Eye (tissue), 1 donor: ENCODE results near the gene TNNI3.
"Not testable (repeated sequence)": the region's sequence is repeated elsewhere in the genome, so short reads cannot be mapped to it uniquely, and the experiment has no call there.

Experiments
- DNase-seq: peaks from one replicate; pipeline ENCODE4 v3.0.0-alpha.2; 2015

TNNI3 gene

DNA sequence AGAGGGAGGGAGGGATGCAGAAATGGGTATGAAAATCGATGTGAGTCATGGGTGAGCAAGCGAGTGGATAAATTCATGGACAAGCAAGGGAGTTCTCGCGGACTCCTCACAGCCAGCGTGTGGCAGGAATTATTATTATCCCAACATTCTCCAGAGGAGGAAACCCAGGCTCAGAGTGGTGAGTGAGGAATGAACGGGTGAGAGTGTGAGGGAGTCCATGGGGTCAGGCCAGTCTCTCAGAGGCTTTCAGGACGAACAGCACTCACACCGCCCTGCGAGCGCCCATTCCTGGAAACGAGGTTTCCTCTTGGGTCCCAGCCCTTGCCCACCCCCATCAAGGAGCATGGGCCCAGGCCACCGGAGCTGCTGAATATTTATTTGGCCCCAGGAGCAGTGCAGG, 15.2 kb upstream of the TNNI3 start:
- DNase-seq = no peak

DNA sequence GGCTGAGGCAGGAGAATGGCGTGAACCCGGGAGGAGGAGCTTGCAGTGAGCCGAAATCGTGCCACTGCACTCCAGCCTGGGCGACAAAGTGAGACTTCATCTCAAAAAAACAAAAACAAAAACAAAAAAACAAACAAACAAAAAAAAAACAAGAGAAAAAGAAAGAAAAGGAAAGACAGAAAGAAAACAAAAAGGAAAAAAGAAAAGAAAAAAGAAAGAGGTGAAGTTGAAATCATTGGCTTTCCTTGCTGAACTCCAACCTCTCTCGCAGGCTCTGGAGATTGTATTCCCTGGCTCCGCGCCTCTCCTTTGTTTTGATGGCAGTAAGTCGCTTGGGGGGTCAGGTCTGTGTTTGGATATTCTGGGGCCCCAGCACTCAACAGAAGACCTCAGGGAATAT, 14.8 kb upstream of the TNNI3 start:
- DNase-seq = not testable (repeated sequence)

DNA sequence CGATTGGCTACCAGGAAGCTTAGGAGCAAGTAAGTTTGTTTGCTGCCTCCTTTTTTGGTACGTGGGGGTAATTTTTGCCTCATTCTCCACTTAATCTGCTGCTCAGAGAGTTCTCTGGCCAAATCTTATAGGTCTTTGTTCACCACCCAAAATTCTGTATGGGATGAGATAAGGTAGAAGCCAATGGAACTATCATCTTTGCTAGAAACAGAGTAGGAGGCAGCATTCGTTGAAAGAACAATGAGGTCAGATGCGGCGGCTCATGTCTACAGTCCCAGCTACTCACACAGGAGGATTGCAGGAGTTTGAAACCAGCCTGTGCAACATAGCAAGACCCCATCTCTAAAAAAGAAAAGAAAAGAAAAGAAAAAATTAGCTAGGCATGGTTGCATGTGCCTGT, 13.9 kb upstream of the TNNI3 start:
- DNase-seq = no peak

DNA sequence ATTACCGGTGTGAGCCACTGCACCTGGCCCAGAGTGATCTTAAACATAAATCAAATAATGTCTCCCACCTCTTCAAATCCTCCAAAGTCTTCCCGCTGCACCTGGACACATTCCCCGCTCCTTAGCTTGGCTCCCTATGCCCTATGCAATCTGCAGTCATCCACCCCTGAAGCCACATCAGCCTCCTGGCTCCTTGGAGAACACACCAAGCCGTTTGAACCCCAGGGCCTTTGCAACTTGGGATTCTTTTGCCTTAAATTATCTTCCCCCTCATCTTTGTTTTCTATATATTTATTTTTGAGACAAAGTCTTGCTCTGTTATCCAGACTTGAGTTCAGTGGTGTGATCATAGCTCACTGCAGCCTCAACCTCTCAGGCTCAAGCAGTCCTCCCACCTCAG, 11.6 kb upstream of the TNNI3 start:
- no peak for DNase-seq

DNA sequence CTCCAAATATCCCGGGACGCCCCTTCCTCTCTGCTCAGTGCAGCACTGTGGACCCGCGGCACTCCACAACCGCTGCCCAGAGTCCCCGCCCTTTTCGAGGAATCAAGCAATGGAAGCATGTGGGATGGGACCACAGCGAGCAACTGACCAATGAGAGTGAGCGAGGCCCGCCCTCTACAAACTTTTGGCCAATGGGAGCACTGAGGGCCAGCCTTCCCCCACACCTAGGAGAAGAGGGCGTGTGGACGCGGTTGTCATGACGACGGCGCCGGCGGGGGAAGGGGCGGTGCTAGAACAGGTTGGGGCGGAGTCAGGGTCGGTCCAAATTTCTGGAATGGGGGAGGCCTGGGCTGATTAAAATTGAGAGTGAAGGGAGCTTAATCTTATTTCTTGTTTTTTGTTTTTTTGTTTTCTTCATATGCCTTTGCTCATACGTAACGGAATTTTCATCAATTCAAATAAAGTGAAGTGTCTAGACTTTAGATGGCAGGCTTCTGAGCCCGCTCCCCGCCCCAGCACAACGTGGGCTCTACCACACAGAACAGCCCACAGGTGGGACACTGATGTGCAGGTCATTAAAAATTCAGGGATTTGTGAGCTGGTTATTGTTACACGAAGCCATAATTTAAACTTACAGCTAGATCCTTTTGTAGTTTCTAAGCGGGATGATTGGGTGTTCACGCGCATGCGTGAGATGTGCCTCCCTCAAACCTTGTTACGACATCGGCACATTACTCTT, 9.2 kb upstream of the TNNI3 start, which contains the start of gene DNAAF3:
Gene DNAAF3, minus strand, starts transcription at position 84 of the 739 bp plus-strand sequence. CDS start 200 bp downstream, outside the sequence.
- DNase-seq = peak; percentile 98

DNA sequence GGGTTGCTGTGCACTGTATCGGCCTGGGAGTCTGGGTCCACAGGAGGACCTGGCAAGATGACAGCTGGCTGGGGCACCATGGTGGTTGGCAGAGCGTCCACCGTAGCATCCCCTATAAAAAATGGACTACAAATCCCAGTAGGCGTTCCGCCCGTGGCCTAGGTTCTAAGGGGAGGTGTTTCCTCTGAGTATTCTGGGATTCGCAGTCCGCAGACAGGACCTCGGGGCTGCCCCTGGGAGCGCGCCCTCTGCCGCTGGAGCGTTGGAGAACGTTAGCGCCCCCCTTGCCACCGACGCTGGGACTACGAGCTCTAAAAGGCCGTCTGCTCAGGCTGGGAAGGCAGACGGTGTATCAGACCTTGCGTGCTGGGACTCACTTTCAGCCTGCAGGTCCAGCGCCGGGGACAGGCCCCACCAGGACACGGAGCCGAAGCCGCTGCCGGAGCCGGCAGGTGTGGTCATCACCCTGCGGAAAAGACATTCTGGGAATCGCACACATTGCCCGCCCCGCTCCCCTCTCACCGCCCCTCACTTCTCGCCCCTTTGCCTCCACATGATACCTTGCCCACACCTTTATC, 8.5 kb upstream of the TNNI3 start:
- DNase-seq = peak; percentile 91

DNA sequence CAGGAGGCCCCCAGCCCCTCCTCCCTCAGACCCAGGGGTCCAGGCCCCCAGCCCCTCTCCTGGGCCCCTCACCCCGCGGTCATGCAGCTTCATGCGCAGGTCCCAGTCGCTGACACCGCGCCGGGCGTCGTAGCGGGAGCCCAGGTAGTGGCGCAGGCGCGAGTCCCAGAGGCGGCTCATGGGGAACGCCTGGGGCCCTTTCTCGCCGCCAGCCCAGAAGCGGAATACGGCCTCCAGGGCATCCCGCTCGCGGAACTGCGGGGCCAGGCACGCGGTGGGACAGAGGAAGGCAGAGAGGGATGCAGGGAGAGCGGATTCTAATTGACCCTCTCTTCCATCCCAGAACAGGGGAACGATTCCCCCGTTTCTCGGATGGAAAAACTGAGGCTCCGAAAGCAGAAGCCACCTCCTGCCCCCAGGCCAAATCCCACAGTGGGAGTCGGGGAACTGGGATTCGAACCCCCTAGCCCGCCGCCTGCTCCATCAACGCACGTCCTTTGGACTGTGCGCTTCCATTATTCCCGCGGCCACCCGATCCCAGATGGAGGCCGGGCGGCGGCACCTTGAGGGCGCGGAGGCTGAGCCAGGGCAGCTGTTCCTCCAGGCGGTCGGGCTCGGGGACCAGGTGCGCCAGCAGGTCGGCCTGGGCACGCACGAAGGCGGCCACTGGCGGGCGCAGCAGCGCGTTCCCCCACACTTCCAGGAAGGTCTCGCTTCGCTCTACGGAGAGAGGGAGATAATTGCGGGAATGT, 4.2 kb upstream of the TNNI3 start:
- DNase-seq = no peak

DNA sequence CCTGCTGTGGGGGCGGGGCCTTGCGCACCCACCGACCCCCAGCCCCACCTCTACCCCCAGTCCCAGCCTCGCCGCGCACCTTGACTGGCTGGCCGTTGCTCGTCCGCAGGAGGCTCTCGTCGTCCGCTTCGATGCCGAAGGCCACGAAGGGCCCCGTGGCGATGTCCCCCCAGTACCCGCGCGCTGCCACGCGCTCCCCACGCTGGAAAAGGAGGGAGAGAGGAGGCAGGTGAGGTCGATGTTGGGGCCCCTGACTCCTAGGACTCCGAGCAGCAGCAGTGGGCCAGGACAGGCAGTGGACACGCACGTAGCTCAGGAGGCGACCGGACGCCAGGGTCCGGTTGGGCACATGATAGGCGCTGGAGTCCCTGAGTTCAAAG, 3.4 kb upstream of the TNNI3 start:
- DNase-seq = no peak

DNA sequence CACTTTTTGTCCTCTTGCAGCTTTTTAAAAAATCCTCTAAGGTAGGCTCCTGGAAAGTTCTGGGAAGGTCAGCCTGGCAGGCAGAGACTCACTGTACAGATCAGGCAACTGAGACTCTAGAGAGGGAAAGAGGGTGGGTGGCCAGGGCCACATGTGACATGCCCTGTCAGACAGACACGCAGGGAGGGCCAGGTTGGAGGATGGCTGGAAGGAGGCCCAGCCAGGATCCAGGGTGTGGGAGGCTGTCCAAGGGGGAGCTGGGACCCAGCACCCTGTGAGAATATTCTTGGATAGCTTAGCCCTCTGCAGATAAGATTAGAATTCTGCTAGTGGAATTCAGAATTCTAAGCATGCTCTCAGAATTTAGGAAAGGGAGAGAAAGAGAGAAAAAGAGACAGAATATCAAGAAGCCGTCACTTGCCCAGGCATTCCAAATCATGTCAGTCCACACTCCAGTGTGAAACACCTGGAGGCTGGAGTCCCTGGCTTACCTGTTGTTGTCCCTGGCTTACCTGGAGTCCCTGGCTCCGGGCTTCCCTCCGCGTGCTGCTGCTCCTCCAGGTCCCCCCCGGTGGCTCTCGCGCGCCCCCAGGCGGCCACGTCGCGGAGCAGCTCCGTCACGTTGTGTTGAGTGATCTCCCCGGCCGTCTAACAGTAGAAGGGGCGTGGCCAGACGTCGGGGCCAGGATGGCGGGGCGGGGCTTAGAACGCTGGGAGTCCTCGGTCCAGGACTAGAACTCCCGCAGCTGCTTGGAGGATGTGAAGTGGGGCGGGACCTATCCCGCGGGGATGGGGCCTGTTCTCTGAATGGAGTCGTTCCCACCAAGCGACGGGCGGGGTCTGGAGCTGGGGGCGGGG, 2.8 kb upstream of the TNNI3 start:
- peak; percentile 91 for DNase-seq

DNA sequence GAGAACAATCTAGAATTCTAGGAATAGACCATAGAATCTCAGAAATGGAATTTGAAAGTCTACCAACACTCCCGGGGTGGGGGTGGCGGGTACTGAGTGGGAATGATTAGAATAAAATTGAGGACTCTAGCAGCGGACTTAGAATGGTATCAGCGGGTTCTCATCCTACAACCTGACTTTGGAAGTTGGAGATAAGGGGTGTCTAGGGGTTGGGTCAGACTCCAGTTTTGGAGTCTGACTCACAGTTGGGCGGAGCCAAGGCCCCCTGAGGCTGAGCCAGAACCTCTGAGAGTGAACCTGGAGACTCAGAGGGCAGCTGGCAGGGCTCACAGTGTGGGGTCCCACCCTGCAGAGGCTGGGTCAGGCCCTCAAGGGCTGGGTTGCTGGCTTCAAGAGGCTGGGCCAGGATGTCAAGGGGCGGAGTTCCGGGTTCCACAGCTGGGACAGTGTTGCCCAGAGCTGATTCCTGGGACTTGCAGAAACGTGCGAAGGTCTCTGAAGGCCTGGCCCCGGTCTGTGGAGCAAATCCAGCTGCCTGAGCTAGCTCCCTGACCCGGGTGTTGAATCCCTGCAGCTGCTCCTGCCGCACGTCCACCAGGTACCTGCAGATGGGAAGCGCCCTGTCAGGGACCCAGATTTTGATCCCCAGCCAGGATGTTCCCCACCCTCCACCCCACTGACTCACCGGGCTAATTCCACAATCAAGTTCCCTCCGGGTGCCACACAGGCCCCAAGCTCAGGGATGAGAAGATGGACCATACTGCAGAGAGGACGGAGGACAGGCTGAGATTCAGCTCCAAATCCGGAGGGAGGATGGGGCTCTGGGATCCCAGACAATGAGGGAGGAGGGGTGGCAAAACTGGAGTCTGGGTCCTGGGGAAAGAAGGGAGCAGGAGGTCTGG, 1.6 kb upstream of the TNNI3 start:
- DNase-seq = no peak

DNA sequence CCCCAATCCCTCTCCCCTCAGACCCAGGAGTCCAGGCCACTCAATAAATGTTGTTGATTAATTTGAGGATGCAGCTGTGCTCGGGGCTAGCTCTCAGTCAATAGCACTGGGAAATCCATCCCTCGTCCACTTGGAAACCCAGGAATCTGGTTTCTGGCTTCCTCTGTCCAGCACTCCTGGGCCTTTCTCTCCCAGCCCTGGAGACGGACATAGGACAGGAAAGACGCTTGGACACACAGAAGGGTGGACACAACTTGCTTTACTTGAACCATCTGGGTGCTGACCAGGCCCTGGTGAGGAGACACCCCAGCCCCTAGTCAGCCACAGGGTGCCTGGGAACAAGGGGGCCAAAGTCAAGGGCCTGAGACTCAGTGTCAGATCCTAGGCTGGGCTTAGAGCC, 891 bp upstream of the TNNI3 start:
- DNase-seq = no peak

DNA sequence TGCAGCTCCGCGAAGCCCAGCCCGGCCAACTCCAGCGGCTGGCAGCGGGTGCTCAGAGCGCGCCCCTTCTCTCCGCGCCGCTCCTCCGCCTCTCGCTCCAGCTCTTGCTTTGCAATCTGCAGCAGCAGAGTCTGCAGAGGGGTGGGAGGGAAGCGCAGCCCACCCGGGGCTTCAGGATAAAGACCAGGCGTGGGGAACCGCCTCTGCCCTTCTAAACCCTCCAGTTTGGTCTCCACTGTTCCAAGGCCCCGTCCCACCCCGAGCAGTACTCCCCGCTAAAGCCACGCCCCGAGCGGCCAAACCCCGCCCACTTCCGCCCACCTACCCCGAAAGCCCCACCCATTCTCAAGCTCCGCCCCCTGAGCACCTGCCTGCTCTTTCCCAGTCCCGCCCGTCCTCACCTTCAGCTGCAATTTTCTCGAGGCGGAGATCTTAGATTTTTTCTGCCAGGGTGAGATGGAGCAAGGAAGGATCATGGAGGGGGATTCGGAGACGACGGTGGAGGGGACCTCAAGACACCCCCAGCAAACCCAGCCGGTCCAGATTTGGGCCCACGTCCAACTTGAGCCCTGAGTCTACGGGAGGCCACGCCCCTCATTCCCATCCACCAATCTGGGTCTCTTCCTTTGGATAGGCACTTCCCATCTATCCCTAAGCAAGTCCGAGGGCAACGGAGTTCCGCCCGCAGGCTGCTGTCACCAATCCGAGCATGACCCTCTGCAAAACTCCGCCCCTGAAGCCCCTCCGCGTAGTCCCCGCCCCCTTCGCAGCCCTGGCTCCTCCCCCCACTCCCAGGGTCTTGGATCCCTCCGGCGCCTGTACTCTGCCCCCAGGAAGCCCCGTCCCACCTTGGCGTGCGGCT, 1.1 kb downstream of the TNNI3 start:
- peak; percentile 80 for DNase-seq

DNA sequence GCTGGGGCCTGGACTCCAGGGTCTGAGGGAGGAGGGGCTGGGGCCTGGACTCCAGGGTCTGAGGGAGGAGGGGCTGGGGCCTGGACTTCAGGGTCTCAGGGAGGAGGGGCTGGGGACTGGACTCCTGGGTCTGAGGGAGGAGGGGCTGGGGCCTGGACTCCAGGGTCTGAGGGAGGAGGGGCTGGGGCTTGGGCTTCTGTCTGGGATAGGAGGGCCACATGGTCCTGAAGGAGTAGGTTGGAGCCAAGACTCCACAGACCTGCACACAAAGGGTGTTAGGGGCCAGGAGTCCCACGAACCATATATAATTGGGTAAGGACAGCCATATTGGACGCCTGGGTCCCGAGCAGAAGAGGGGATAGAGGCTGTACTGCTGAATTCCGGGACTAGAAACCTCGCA, 1.7 kb downstream of the TNNI3 start:
- not testable (repeated sequence) for DNase-seq

DNA sequence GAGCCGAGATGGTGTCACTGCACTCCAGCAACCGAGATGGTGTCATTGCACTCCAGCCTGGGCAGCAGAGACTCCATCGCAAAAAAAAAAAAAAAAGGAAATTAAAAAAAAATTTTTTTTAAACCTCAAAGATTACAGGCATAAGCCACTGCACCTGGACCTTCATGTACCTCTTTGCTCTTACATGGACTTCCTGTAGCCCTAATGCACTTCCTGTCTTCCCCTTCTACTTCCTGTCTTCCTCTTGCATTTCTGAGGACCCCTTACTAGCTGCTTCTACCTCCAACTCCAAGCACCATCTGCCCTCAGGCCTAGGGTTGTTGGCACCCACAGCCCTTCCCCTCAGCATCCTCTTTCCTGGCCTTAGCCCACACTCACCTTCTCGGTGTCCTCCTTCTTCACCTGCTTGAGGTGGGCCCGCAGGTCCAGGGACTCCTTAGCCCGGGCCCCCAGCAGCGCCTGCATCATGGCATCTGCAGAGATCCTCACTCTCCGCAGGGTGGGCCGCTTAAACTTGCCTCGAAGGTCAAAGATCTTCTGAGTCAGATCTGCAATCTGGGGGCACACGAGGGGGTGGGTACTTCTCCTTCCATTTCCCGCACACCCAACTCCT, 3.8 kb downstream of the TNNI3 start:
- no peak for DNase-seq

DNA sequence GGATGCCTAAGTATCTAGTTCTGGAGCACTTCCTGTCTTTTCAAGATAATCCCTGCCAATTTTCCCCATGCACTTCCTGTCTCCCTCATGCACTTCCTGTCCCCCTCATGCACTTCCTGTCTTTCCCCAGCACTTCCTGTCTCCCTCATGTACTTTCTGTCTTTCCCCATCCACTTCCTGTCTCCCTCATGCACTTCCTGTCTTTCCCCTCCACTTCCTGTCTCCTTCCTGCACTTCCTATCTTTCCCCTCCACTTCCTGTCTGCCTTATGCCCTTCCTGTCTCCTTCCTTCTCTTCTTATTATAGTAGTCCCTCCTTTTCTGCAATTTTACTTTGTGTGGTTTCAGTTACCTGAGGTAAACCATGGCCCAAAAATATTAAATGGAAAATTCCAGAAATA, 5.5 kb downstream of the TNNI3 start:
- DNase-seq = no peak

DNA sequence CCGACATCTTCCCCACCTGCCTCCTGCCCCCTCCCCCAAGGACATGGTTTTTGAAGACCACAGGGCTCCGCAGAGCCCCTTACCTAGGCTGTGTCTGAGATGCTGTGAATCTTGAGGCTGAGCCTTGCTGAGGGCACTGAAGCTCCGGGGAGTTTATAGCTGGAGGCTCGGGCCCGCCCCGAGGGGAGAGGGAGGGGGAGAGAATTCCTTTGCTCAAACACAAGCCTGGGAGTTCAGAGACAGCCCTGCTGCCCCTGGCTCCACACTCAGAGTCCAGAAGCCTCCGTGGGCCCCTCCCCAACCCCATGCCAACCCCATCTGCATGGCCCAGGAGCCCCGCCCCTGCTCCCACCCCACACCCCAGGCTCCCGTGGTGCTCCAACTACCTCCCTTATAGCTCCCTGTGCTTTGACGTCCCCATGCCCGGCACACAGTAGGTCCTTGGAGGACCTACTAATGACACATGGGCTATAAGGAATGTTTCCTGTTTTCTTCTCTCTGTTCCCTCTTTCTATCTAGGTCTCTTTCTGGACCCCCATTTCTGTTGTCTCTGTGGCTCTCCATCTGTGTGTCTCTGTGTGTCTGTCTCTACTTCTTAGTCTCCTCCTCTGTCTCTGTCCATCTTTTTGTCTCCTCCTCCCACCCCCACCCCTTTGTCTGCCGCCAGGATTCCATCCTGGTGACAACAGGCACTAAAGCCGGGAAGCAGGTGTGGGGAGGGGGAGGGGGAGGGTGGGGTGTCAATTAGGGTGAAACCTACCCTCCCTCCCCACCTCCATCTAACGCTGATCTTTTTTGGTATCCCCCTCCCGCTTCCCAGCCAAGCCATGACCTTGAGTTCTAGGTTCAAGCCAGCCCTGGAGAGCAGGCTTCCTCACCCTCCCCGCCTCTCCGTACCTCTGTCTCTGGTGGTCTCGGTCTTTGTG, 8.2 kb downstream of the TNNI3 start, which contains the start of gene TNNT1:
Gene TNNT1, minus strand, starts transcription at position 129 of the 926 bp plus-strand sequence. CDS start 2,049 bp downstream, outside the sequence.
- no peak for DNase-seq

DNA sequence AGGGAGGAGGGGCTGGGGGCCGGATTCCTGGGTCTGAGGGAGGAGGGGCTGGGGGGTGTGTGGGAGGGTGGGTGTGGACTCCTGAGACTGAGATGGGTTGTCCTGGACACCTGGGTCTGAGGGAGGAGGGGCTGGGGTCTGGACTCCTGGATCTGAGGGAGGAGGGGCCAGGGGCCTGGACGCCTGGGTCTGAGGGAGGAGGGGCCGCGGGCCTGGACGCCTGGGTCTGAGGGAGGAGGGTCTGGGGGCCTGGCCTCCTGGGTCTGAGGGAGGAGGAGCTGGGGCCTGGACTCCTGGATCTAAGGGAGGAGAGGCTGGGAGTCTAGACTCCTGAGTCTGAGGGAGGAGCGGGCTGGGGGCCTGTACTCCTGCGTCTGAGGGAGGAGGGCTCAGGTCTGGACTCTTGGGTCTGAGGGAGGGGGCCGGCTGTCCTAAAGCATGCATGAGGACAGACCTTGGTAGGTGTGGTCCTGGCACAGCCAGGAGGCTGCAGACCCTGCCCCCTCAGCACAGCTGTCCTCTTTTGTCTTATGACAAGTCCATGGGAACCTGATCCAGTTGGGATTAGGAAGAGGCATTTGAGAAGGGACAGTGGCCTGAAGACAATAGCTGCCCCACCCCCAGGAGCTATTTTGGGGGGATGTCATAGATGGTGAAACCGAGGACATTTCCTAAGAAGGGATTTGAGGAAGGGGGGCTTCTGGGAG, 9.8 kb downstream of the TNNI3 start:
- DNase-seq = no peak

DNA sequence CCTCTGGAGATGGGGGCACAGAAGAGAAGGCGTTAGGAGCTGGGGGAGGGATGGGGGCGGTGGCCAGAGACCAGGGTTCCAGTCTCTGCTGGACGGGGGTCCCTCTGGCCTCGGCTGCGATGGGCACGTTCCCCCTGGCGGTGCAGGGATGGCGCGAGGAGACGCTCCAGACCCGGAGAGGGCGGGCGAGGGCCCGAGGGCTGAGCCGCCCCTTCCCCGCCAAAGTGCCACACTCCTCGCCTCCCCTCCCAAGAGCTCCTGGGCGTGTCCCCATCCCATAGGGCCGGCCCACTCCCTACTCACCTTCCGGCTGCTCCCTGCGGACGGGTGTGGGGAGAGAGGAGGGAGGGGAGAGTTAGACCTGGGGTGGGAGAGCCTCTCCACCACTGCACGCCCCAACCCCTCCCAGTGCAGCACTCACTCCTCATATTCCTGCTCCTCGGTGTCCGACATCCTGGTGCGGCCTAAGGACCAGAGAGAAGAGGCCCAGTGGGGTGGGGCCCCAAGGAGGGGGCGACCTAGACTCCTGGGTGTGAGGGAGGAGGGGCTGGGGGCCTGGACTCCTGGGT, 10.7 kb downstream of the TNNI3 start:
- no peak for DNase-seq
